Stimulated activated CD4-positive, alpha-beta T cell treated with anti-CD3 and anti-CD28 coated beads, Interleukin-4, amount 100 ng/mL, for 48 hours (primary cell): ENCODE results near the gene IDI1.
A peak's percentile ranks its signal among the peaks of the same experiment; 100 is the strongest.
"Not testable (repeated sequence)": the region's sequence is repeated elsewhere in the genome, so short reads cannot be mapped to it uniquely, and the experiment has no call there.

Source experiments
- DNase-seq, 2 donors: peaks; one replicate each; pipeline ENCODE4 v3.0.0-alpha.2; 2020; ENCODE audit warnings: low read depth in 2 of 2

The IDI1 gene

GRCh38 chr10:1063232-1063865 lies 14.4 kb upstream of the IDI1 start:
- DNase-seq, result no peak

DNA sequence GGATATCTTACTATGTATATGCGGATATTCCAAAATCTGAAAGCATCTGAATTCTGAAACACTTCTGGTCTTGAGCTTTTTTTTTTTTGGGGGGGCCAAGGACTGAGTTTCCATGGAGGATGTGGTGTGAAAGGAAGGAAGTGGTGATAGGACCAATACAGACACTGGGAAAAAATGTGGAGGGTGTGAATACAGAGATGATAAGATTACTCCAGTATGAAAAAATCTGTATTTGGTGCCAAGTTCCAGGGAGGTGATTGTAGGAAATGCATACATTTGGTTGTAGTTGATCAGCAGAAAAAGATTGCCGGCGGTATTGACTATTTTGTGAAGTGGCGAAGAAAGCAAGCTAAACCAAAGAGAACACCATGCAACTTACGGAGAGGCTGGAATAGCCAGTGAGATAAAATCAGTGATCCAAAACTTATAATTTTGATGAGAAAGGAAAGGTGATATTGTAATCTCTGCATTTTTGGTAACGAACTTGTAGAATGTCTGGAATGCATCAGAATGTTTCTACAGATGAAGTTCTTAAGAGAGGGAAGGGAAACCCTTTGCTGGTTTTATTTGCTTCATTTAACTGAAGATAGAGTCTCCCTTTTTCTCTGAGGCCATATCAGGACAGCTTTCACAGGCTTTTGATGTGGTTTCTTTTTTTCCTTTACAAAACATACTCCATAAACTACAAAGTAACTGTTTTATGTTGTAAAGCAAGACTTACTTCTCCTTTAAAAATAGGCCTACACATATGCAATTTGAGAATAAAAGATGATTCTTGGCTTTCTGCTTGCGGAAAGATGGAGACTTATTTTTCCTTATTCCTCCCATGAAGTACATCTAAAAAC lies 13.2 kb upstream of the IDI1 start:
- no peak for DNase-seq

GRCh38 chr10:1059902-1060301 lies 11.0 kb upstream of the IDI1 start:
- no peak for DNase-seq

GRCh38 chr10:1058017-1058416 lies 9.1 kb upstream of the IDI1 start:
- no peak for DNase-seq

- no peak for DNase-seq
Observed at GRCh38 chr10:1057106-1057657, 8.3 kb upstream of the IDI1 start.

DNA sequence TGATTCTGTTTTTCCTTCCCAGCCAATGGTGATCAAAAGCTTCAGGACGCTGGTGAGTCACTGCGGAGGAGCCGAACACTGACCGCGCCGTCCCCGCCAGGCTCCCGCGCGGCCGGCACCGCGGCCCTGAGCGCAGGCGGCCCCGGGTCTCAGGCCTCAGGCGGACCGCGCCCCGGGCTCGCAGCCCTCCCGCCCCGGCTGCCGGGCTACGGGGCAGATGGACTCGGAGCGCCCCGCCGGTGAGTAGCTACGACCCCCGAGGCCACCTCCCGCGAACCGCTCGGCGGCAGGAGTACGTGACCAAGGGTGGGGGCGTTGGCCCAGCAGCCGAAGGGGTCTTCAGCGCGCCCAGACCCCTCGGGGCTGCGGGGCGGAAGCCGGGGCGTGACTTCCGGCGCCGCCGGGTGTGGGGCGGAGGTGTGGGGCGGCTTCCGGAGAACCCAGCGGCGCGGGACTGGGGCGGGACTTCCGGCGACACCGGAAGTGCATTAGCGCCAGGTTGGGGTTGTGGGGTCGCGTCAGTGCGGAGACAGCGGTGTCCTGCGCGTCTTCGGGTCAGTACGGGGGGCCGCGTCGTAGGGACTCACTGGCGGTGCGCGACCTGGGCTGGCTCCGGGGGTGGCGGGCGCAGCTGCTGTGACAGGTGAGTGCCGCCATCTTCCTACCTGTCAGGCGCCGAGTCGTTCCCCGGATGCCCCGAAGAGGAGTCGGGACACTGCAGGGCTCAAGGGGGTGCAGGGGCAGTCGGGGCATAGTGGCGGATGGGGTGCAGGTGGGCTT lies 7.6 kb upstream of the IDI1 start, which contains the start of gene WDR37:
WDR37 (plus strand) TSS at position 60 of the 780 bp plus-strand sequence. CDS start 15,771 bp downstream, outside the sequence.
- DNase-seq, result peak; percentile 78 to 82

- no peak for DNase-seq
Observed at GRCh38 chr10:1054684-1055083, 5.8 kb upstream of the IDI1 start.

DNA sequence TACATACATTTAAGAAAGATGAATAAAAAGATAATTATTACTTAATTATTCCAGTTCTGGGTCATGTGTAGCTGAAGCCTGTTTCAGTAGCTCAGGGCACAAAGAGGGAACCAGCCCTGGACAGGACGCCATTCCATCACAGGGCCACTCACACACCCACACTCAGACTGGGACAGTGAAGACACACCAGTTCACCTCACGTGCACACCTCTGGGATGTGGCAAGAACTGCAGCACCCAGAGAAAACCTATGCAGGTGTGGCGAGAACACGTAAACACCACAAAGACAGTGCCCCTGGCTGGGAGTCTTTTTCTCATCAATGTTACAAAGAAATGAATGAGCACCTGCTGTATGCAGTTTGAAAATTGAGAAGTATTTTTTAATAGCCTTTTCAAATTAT lies 1.6 kb upstream of the IDI1 start:
- no peak for DNase-seq

- DNase-seq, result no peak
Observed at GRCh38 chr10:1050145-1050544, 1.2 kb upstream of the IDI1 start.

- DNase-seq, result no peak
Observed at GRCh38 chr10:1049425-1049958, 573 bp upstream of the IDI1 start.

DNA sequence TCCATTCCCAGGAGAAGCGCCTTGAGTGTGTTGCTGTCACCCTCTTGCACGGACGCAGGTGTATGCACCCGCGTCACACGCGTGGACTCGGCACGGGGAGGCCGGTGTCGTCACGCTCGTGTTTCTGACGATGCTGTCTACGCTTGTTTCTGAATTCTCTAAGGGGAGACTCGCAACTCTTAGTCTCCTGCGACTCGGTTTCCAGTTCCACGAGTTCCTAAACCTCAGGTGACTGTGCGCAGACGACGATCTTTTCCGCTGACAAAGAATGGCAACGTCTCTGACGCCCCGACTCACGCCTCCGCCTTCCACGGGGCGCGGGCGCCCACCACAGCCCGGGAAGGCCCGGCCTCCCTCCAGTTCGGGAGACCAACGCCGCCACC lies 579 bp downstream of the IDI1 start:
- DNase-seq, result no peak

DNA sequence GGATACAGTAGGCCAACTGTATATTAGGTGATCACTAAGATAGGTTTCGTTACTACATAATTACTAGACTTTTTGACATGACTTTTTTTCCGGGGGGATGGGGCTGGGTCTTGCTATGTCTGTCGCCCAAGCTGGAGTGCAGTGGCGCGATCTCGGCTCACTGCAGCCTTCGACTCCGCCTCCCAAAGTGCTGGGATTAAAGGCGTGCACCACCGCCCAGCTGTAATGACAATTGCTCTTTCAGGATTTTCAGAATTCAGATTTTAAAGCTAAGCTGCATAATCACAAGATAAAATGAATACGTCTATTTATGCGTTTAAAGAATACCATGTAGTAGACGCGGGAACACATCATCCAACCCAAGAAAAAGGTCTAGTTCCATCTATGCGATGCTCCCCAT lies 982 bp downstream of the IDI1 start:
- no peak for DNase-seq

GRCh38 chr10:1045415-1045814 lies 3.5 kb downstream of the IDI1 start:
- DNase-seq, result no peak

GRCh38 chr10:1044964-1045363 lies 4.0 kb downstream of the IDI1 start:
- no peak for DNase-seq

DNA sequence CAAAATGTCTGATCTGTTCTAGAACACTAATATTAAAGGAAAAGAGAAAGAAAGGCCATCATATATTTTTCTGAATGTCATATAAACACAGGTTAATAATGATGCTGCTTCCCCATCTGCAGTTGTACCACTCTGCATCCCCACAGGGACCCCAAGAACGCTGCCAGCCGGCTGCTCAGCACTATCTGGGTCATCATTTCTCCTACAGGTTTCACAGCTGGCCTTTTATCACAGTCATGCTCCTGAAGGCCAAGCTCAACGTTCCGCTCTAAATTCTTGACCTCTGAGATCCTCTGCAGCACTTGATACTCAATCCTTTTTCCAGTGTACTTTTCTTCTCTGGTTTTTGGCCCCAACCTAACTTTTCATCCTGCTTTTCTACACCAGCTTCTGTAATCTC lies 4.8 kb downstream of the IDI1 start:
- no peak for DNase-seq

DNA sequence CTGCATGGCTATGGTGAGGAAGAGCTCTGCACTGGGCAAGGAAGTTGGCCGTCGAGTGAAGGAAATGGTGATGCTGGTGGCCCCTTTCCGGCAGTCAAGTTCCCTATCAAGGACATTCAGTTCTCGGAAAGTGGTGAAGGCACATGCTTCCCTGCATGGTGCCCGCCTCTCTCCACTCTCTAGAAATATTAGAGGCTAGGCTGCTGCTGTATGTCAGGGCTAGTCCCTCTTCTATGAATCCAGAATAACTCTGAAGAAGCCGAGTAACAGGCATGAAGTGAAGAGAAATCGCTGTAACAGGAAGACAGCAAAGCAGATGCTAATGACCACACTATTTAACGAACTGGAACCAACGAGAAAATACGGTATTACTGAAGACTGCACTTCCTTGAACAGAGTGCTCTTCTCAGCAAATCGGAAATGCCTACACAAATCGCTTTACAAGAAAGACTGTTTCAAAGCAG lies 5.4 kb downstream of the IDI1 start:
- DNase-seq, result no peak

- DNase-seq, result no peak
Observed at GRCh38 chr10:1041514-1041913, 7.4 kb downstream of the IDI1 start.

DNA sequence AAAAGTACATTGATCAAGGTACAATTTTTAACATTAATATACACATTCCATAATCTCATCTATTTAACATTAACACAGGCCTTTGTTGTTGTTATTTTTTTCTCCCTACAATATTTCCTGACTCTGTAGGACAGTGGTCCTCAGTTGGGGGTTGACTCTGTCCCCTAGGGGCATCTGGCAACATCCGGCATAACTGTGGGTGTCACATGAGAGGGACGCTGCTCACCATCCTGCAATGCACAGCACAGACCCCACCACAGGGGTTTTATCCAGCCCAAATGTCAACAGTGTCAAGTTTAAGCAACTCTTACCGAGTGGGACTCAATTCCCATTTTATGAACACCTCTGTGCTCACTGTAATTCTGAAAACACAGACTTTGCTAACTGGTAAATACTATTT lies 8.8 kb downstream of the IDI1 start:
- no peak for DNase-seq

- DNase-seq, result not testable (repeated sequence)
Observed at GRCh38 chr10:1038769-1039168, 10.2 kb downstream of the IDI1 start.

DNA sequence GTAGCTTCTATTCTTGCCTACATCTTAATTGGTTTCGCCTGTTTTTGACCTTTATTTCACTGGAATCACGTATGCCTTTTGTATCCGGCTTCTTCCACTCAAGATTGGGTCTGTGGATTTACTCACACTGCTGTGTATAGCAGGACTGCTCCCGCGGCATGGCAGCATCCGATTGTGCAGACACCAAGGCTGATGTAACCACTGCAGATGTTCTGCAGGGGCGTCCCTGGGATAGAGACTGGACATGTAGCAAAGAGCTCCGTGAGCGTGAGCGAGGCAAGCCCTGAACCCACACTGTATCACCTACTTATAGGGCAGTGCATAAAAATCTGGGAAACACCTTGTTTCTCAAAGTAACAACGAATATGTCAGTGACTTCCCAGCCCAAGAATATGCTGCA lies 11.8 kb downstream of the IDI1 start:
- no peak for DNase-seq

DNA sequence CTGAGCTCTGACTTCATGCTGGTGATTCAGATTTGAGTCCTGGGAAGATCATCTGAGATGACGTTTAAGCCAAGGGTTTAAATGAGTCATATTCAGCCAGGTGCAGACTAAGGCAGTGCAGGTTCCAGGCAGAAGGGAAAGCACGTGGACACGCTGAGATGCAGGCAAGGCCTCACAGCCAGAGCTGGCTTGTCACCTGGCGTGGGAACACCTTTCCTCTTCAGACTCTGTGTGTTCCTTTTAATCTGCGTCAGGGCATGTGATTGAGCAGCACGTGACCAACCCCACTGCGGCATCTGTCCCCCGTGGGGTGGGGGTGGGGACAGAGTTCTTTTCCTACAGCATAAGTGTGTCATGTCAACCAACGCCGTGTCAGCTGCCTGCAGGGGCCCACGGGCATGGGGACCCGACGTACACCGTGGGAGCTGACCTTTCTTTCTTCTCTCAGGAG lies 12.6 kb downstream of the IDI1 start:
- DNase-seq, result no peak

DNA sequence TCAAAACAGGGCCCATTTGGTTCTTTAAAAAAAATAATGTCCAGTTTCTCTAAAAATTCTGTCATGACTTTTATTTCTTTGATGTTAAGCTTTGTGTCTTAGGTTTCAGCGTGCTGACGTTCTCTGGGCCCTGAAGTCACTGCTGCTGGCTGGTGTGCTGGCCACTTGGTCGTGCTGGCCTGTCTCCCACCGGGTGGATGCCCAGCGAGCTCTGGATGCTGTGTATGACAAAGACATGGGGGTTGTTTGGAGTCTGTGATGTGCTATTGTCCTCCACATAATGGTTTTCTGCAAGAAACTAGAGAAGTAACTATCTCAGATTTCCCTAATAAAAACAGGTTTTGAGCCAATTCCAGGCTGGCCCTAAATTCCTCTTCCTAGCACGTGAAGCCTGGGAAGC lies 13.7 kb downstream of the IDI1 start:
- no peak for DNase-seq
